Measurements from ENCODE around the gene HIVEP1.

Gene HIVEP1

DNA sequence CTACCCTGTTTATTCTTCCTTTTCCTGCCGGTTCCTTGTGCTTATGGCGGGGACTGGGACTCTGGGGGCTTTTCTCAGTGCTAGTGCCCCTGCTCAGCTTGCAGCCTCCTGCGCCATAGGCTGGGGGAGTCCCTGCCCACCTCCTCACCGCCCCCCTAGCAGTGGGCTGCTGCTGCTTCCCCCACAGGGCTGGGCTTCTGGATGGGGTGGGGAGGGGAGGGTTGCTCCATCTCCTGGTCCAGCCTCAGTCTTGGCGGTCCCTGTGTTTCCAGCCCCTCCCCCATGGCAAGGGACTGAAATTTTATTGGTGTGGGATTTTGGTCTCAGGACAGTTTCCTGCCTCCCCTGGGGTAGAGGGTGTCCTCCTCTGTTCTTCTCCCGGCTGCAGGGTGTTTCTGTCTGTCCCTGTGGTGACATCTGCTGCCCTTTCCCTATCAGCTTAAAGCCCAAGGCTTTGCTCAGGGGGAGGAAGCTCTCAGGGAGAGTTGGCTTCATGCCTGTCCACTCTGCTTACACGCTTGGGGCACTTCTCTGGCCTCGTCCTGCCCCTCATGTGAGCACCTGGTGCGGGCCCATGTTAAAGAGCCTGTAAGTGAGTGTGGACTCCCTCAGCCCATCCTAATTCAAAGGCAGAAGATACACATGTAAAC, 100.6 kb downstream of the HIVEP1 start:
- no peak overlapping the region for H3K4me3 ChIP-seq (ENCODE audit: low read depth, low read length)
- no peak for TF ChIP-seq CTCF (conservative IDR thresholded peaks at IDR 0.05; ENCODE audit: low read depth, low read length)
- DNase-seq (ENCODE audit: low read depth) = peak; percentile 15

GRCh38 chr6:12113190-12113577, 101.1 kb downstream of the HIVEP1 start:
- no peak for TF ChIP-seq CTCF (conservative IDR thresholded peaks at IDR 0.05; ENCODE audit: low read depth, low read length)
- DNase-seq (ENCODE audit: low read depth) = peak; percentile 91
- no peak overlapping the region for H3K4me3 ChIP-seq (ENCODE audit: low read depth, low read length)

DNA sequence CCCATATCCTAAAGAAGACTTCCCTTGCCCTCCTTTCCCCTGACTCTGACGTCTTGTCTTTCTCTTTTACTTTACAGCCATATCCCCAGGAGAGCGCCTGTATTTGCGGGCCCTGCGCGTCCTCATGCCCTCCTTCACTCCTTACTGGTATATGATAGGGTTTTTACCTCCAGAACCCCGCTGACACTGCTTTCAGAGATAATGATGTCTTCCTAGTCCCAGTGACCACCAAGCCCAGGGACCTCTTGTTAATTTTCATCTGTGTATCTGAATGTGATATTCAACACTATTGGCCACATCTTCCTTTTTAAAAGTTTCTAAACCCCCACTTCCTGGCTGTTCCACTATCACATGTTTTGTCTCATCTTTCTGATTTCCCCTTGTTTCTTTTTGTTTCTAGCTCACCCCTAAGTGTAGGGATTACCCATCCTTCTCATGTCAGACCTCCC, 102.0 kb downstream of the HIVEP1 start:
- TF ChIP-seq CTCF (conservative IDR thresholded peaks at IDR 0.05; ENCODE audit: low read depth, low read length) = no peak

GRCh38 chr6:12115001-12115400, 102.9 kb downstream of the HIVEP1 start:
- H3K4me3 ChIP-seq (ENCODE audit: low read depth, low read length) = no peak overlapping the region
- TF ChIP-seq CTCF (conservative IDR thresholded peaks at IDR 0.05; ENCODE audit: low read depth, low read length) = no peak
- no peak for DNase-seq (ENCODE audit: low read depth)

More for the DNA sequence above, 102.0 kb downstream of the HIVEP1 start:
- no peak for DNase-seq (ENCODE audit: low read depth)
- no peak overlapping the region for H3K4me3 ChIP-seq (ENCODE audit: low read depth, low read length)

DNA sequence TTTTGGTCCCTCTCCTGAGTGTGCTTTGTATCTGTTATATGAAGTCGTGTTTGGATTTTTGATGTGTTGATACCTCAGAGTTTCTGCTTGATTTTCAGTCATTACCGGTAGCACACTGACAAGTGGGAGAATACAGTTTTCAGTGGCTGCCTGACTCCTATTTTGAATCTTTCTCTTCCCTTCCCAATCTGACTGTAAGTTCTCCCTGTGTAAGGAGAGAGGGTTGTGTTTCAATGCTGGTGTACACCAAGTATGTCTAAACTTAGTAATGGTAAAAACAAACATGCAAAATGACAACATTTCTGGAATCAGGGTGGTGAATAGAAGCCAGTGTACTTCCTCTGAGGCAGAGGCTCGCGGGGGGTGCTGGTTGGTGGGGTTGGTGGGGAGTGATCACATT, 103.4 kb downstream of the HIVEP1 start:
- no peak overlapping the region for H3K4me3 ChIP-seq (ENCODE audit: low read depth, low read length)
- DNase-seq (ENCODE audit: low read depth) = no peak
- no peak for TF ChIP-seq CTCF (conservative IDR thresholded peaks at IDR 0.05; ENCODE audit: low read depth, low read length)

- no peak overlapping the region for H3K4me3 ChIP-seq (ENCODE audit: low read depth, low read length)
- no peak for DNase-seq (ENCODE audit: low read depth)
- no peak for TF ChIP-seq CTCF (conservative IDR thresholded peaks at IDR 0.05; ENCODE audit: low read depth, low read length)
These were observed 104.2 kb downstream of the HIVEP1 start for GRCh38 chr6:12116264-12116800.

DNA sequence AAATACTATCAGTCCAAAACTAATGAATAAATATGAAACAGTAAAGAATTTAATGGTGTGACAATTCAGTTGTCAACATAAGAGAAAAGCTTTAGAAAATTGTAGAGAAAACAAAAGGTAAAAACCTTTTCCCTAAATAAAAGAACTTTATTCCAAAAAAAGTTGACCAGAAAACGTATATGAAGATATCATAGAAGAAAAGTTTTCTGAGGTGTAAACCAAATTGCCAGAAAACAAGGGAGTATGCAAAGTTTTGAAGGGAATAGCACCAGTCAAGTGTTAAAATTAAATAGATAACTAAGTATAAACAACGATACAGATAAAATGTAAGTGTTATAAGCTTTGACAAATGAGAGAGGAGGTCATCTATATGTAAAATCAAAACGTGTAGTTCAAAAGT, 104.9 kb downstream of the HIVEP1 start:
- DNase-seq (ENCODE audit: low read depth) = no peak
- H3K4me3 ChIP-seq (ENCODE audit: low read depth, low read length) = no peak overlapping the region
- TF ChIP-seq CTCF (conservative IDR thresholded peaks at IDR 0.05; ENCODE audit: low read depth, low read length) = no peak

All from choroid plexus epithelial cell (primary cell).